Retinal pigment epithelial cell (primary cell): ENCODE data around the gene PPM1L.

ENCODE experiments used
- DNase-seq: peaks from one replicate; pipeline ENCODE4 v3.0.0-alpha.2; 2010; ENCODE audit warnings: low read depth
- H3K4me3 ChIP-seq: 2 replicates; pipeline ENCODE4 v1.5.1; 2011; ENCODE audit warnings: mild to moderate bottlenecking, low read length, control low read depth, moderate library complexity
- CTCF ChIP-seq: conservative IDR thresholded peaks from 2 replicates; pipeline ENCODE4 v1.5.1; 2011; ENCODE audit warnings: low read depth, low read length, control low read depth, inconsistent platforms

PPM1L gene

DNA sequence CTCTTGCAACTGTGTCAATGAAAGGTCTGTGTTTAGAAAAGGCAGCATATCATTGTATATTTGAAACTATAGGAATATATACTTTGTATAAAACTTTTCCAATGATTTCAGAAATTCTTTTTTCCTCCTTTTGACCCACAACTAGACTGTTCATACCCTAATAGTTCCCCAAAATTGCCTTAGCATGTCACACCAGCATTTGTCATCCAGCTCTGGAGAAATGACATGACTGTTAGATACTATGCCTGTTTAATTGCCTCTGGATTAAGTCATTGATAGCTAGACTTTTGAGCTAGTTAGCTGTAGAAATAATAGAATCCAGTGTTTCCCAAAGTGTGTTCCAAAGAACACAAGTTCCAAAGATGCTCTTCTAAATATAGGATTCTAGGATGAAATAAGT, 316.7 kb downstream of the PPM1L start:
- TF ChIP-seq CTCF: no peak
- H3K4me3 ChIP-seq: no peak overlapping the region
- no peak for DNase-seq

DNA sequence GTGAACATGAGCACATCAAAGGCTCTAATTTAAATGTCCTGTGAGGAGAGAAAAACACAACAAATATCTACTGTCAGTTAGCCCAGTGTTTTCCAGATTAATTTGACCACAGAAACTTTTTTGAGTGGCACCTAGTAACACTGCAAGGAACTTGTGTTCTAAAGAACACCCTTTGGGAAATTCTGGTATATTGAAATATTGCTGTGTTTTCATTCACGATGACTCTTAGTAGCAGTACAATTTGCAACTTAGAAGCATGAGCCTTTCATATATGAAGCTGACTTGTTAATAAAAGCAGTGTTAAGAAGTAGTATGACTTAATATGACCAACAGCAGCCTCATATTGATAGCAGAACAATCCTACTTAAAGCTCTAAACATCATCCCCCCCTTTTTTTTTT, 317.1 kb downstream of the PPM1L start:
- TF ChIP-seq CTCF: no peak
- DNase-seq: no peak

GRCh38 chr3:161081633-161082032, 325.6 kb downstream of the PPM1L start:
- no peak for TF ChIP-seq CTCF
- no peak overlapping the region for H3K4me3 ChIP-seq
- no peak for DNase-seq

More for the DNA sequence above, 317.1 kb downstream of the PPM1L start:
- no peak overlapping the region for H3K4me3 ChIP-seq

DNA sequence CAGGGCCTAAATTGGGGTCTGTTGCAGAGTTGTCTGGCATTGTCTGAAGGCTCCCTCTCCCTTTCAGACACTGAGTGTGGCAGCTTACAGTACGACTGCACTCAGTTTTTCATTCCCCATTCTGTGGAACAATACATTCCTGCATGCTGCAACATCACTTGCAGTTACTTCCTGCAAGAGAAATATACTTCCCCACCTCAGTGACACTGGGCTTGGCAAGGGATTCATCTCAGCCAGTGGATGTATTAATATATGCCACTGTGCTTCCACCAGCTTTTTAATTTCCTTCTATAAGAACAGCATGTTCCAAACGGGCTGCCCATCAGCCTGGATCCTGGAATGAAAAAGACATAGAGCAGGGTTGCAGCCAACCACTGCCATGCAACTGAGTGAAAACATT, 326.0 kb downstream of the PPM1L start:
- no peak for DNase-seq
- H3K4me3 ChIP-seq: no peak overlapping the region
- no peak for TF ChIP-seq CTCF

DNA sequence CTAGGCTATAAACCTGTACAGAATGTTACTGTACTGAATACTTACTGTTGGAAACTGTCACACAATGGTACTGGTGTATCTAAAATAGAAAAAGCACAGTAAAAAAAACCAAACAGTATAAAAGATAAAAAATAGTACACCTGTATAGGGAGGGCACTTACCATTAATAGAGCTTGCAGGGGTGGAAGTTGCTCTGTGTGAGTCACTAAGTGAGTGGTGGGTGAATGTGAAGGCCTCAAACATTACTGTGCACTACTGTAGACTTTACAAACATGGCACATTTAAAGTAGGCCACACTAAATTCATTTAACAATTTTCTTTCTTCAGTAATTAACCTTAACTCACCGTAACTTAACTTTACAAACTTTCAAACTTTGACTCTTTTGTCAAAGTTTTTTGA, 327.1 kb downstream of the PPM1L start:
- no peak for TF ChIP-seq CTCF
- no peak overlapping the region for H3K4me3 ChIP-seq
- no peak for DNase-seq

DNA sequence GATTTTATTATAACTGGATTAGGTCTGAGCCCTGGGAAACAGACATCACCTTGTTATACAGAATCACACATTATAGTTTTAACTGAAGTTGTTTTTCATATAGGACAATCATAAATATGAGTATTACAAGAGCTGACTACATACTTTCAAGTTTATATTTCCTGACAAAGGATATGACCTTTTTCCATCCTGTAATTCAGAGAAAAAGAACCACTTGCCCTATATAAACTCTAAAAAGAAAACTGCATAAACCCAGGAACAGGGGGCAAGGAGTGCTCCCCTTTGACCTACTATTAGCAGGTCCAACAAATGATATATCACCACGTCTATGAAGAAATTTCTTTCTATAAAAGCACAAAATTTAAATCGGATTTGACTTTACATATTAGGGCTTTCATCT, 328.2 kb downstream of the PPM1L start:
- TF ChIP-seq CTCF: no peak
- DNase-seq: no peak
- H3K4me3 ChIP-seq: no peak overlapping the region

DNA sequence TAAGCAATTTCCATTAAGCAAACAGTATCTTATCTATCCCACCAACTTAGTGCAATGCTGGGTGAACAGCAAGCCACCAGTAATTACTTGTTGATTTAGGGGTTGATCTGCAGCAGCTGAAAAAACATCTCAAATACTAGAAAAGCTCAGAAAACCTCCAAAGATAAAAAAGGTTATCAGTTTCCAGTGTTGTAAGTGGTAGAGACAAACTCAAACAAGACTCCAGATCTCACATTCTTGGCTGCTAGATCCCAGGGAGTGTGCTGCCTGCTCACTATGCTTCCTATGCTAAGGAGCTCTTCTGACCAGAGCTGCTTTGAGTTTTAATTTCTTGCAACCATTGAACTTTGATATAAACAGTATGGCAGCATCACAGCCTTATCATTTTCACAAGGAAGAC, 337.9 kb downstream of the PPM1L start:
- TF ChIP-seq CTCF: no peak
- H3K4me3 ChIP-seq: no peak overlapping the region
- no peak for DNase-seq
